ENCODE results near the gene ARHGEF3. TPM values are rescaled to one million over a fixed set of nuclear protein-coding genes. Genes with fewer than 3 reads are reported as not detected.

Gene ARHGEF3
- total RNA-seq, 1 experiment from 2014 or later: 1.3 TPM

DNA sequence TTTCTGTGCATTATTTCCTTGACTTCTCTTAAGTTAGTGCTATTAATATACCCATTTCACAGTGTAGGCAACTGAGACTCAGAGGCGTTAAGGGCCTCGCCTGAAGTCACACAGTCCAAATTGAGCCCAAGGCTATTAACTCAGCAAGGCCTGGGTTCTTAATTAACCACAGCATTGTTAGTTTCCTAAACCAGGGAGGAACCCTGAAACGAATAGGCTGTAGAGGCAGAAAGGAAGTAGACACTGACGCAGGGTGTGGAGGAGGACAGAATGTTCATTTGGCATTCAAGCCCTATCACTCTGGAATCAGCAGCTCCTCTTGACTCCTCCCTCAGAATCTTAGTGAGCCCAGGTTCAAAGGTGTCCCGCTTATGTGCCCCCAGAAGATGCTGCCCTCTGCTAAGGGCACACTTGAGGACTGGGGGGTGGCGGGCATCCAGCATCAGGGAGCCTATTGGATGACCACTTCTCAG lies 13.9 kb downstream of the ARHGEF3 start:
- Histone ChIP-seq H3K36me3 (ENCODE audit: insufficient read depth, low read length, poor library complexity, severe bottlenecking) (no peaks in the 10 kb centered on the region), H3K9me3 (ENCODE audit: low read depth, low read length, poor library complexity, severe bottlenecking) (no peaks in the 10 kb centered on the region), H3K4me3 (ENCODE audit: low read depth, low read length, poor library complexity, severe bottlenecking) (no peak overlapping the region), H3K4me1 (ENCODE audit: insufficient read depth, low read length, poor library complexity, severe bottlenecking) (no peaks in the 10 kb centered on the region), H3K27ac (ENCODE audit: low read depth, low read length, poor library complexity, severe bottlenecking) (no peak overlapping the region), H3K27me3 (replicated peaks; ENCODE audit: insufficient read depth, low read depth, low read length, poor library complexity) (no peaks in the 10 kb centered on the region)
- CTCF ChIA-PET: no interaction called here
- no TSS peak for BruUV-seq (replicated peaks)
- TF ChIP-seq, protein P1, sequence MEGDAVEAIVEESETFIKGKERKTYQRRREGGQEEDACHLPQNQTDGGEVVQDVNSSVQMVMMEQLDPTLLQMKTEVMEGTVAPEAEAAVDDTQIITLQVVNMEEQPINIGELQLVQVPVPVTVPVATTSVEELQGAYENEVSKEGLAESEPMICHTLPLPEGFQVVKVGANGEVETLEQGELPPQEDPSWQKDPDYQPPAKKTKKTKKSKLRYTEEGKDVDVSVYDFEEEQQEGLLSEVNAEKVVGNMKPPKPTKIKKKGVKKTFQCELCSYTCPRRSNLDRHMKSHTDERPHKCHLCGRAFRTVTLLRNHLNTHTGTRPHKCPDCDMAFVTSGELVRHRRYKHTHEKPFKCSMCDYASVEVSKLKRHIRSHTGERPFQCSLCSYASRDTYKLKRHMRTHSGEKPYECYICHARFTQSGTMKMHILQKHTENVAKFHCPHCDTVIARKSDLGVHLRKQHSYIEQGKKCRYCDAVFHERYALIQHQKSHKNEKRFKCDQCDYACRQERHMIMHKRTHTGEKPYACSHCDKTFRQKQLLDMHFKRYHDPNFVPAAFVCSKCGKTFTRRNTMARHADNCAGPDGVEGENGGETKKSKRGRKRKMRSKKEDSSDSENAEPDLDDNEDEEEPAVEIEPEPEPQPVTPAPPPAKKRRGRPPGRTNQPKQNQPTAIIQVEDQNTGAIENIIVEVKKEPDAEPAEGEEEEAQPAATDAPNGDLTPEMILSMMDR (conservative IDR thresholded peaks at IDR 0.05; ENCODE audit: low read depth, low read length): no peak
- no peak for TF ChIP-seq EZH2 (IDR thresholded peaks at IDR 0.05; ENCODE audit: borderline replicate concordance, low read depth, low read length, poor library complexity, severe bottlenecking)
- POLR2A ChIA-PET (ENCODE audit: low non-redundant PET): no interaction called here
- DNase-seq (ENCODE audit: low spot score): no peak
- intact Hi-C loops (cut with micrococcal nuclease; ENCODE audit: unreplicated experiment): no loop called here

DNA sequence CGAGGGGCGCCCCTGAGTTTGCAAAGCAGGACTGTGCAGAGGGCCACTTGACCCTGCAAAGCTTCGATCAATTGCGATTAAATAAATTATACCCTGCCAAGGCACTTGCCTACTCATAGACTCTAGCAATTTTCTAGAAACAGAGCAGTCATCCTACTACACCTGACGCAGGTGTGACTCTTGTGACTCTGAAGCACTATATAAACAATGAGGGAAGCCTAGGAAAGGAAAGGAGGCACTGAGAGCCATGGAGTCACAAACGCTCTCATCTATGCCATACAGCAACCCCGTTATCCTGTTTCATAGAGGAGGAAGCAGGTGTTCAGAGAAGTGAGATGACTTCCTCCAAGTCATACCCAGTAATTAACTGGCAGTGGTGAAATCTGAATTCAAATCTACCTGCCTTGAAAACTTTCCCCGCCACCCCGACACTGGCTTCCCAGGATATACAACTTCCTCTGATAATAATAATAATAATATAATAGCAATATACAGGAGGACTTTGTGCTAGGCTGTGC lies 14.4 kb downstream of the ARHGEF3 start:
- ChIA-PET CTCF (no interaction called here), POLR2A (ENCODE audit: low non-redundant PET) (no interaction called here)
- no TSS peak for BruUV-seq (replicated peaks)
- intact Hi-C loops (cut with micrococcal nuclease; ENCODE audit: unreplicated experiment): no loop called here
- no peak overlapping the region for H3K27ac ChIP-seq (ENCODE audit: low read depth, low read length, poor library complexity, severe bottlenecking)
- TF ChIP-seq EZH2 (IDR thresholded peaks at IDR 0.05; ENCODE audit: borderline replicate concordance, low read depth, low read length, poor library complexity, severe bottlenecking): no peak
- TF ChIP-seq, protein P1 (conservative IDR thresholded peaks at IDR 0.05; ENCODE audit: low read depth, low read length): no peak
- H3K4me1 ChIP-seq (ENCODE audit: insufficient read depth, low read length, poor library complexity, severe bottlenecking): no peaks in the 10 kb centered on the region
- H3K4me3 ChIP-seq (ENCODE audit: low read depth, low read length, poor library complexity, severe bottlenecking): no peak overlapping the region
- H3K36me3 ChIP-seq (ENCODE audit: insufficient read depth, low read length, poor library complexity, severe bottlenecking): no peaks in the 10 kb centered on the region
- no peak for DNase-seq (ENCODE audit: low spot score)
- H3K27me3 ChIP-seq (replicated peaks; ENCODE audit: insufficient read depth, low read depth, low read length, poor library complexity): no peaks in the 10 kb centered on the region
- no peaks in the 10 kb centered on the region for H3K9me3 ChIP-seq (ENCODE audit: low read depth, low read length, poor library complexity, severe bottlenecking)

DNA sequence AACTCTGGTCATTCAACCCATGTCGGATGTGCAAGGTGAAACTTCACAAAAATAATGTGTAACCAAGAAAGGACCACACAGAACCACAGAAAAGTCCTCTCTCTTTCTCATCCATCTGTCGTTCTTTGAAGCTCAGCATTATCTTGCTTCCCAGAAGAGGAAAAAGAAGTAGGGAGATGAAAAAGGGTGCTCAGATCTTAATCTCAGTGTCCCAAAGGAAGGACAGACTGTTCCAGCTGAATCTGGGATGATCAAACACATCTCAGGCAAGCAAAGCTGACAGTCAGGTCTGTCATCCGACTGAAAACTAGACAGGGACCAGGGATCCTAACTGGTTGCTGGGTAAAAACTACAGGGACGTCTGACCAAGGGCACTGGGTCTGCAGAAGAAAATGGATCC lies 16.2 kb downstream of the ARHGEF3 start:
- Histone ChIP-seq H3K9me3 (ENCODE audit: low read depth, low read length, poor library complexity, severe bottlenecking) (no peaks in the 10 kb centered on the region), H3K27me3 (replicated peaks; ENCODE audit: insufficient read depth, low read depth, low read length, poor library complexity) (no peaks in the 10 kb centered on the region), H3K36me3 (ENCODE audit: insufficient read depth, low read length, poor library complexity, severe bottlenecking) (no peaks in the 10 kb centered on the region), H3K4me1 (ENCODE audit: insufficient read depth, low read length, poor library complexity, severe bottlenecking) (no peaks in the 10 kb centered on the region), H3K27ac (ENCODE audit: low read depth, low read length, poor library complexity, severe bottlenecking) (no peak overlapping the region), H3K4me3 (ENCODE audit: low read depth, low read length, poor library complexity, severe bottlenecking) (no peak overlapping the region)
- POLR2A ChIA-PET (ENCODE audit: low non-redundant PET): no interaction called here
- TF ChIP-seq, protein P1 (conservative IDR thresholded peaks at IDR 0.05; ENCODE audit: low read depth, low read length): no peak
- TF ChIP-seq EZH2 (IDR thresholded peaks at IDR 0.05; ENCODE audit: borderline replicate concordance, low read depth, low read length, poor library complexity, severe bottlenecking): no peak
- no TSS peak for BruUV-seq (replicated peaks)
- no peak for DNase-seq (ENCODE audit: low spot score)
- CTCF ChIA-PET: no interaction called here
- intact Hi-C loops (cut with micrococcal nuclease; ENCODE audit: unreplicated experiment): no loop called here

Data from A673 (cell line).